Mesenchymal stem cell (in vitro differentiated cells and primary cell): Measurements from ENCODE around the gene GALNT7.

Experiments
- DNase-seq: peaks from one replicate; pipeline ENCODE4 v3.0.0-alpha.2; 2013
- H2AFZ ChIP-seq: one replicate; pipeline ENCODE4 v1.6.1; 2013; ENCODE audit warnings: low read depth, mild to moderate bottlenecking, control low read depth, inconsistent platforms, low read length, moderate library complexity
- H2AK5ac ChIP-seq: 2 replicates; pipeline ENCODE4 v1.6.1; 2013; ENCODE audit warnings: low read length, moderate library complexity, mild to moderate bottlenecking, inconsistent platforms; ENCODE audit not compliant: severe bottlenecking
- H2BK120ac ChIP-seq: one replicate; pipeline ENCODE4 v1.6.1; 2013; ENCODE audit warnings: low read depth, mild to moderate bottlenecking, inconsistent platforms, low read length, moderate library complexity
- H2BK12ac ChIP-seq, 2 experiments: one replicate each; pipeline ENCODE4 v1.6.1; 2013; ENCODE audit warnings: inconsistent platforms in 2 of 2, low read length in 2 of 2, mild to moderate bottlenecking in 2 of 2, moderate library complexity in 2 of 2, control low read depth in 1 of 2
- H2BK15ac ChIP-seq: one replicate; pipeline ENCODE4 v1.6.1; 2013; ENCODE audit warnings: mild to moderate bottlenecking, low read depth, inconsistent platforms; ENCODE audit not compliant: poor library complexity, severe bottlenecking
- H2BK5ac ChIP-seq: 2 replicates; pipeline ENCODE4 v1.6.1; 2013; ENCODE audit warnings: low read depth, mild to moderate bottlenecking, low read length, control low read depth, inconsistent platforms; ENCODE audit not compliant: poor library complexity, severe bottlenecking
- H3K14ac ChIP-seq, 2 experiments: one replicate each; pipeline ENCODE4 v1.6.1; 2013; ENCODE audit warnings: inconsistent platforms in 2 of 2, low read length in 2 of 2, control low read depth in 1 of 2, mild to moderate bottlenecking in 1 of 2, moderate library complexity in 1 of 2
- H3K18ac ChIP-seq, 2 experiments: one replicate each; pipeline ENCODE4 v1.6.1; 2013; ENCODE audit warnings: inconsistent platforms in 2 of 2, low read length in 2 of 2, control low read depth in 1 of 2, low read depth in 1 of 2, mild to moderate bottlenecking in 1 of 2
- H3K23ac ChIP-seq, 2 experiments: one replicate each; pipeline ENCODE4 v1.6.1; 2013; ENCODE audit warnings: inconsistent platforms in 2 of 2, low read length in 2 of 2, mild to moderate bottlenecking in 2 of 2, moderate library complexity in 2 of 2, control low read depth in 1 of 2
- H3K27ac ChIP-seq: 2 replicates; pipeline ENCODE4 v1.5.1; 2013; ENCODE audit warnings: mild to moderate bottlenecking, moderate library complexity, low read length, control low read depth, inconsistent platforms; ENCODE audit not compliant: poor library complexity, severe bottlenecking
- H3K27me3 ChIP-seq, 2 experiments: 2 replicates each; pipeline versions ENCODE4 v1.6.1 to v1.7.0; 2013; ENCODE audit warnings: low read length in 2 of 2, mild to moderate bottlenecking in 2 of 2, moderate library complexity in 2 of 2, control low read depth in 1 of 2, inconsistent platforms in 1 of 2; ENCODE audit not compliant: control insufficient read depth in 1 of 2, insufficient read depth in 1 of 2
- H3K36me3 ChIP-seq, 2 experiments: 2 replicates each; pipeline versions ENCODE4 v1.6.1 to v1.7.0; 2013; ENCODE audit warnings: low read length in 2 of 2, control low read depth in 1 of 2, inconsistent platforms in 1 of 2, low read depth in 1 of 2, mild to moderate bottlenecking in 1 of 2; ENCODE audit not compliant: insufficient read depth in 2 of 2, control insufficient read depth in 1 of 2
- H3K4ac ChIP-seq, 2 experiments: one replicate each; pipeline ENCODE4 v1.6.1; 2013; ENCODE audit warnings: inconsistent platforms in 2 of 2, low read length in 2 of 2, mild to moderate bottlenecking in 2 of 2, moderate library complexity in 2 of 2, control low read depth in 1 of 2, low read depth in 1 of 2
- H3K4me1 ChIP-seq: 2 replicates; pipeline ENCODE4 v1.6.1; 2013; ENCODE audit warnings: low read depth, low read length, control low read depth; ENCODE audit not compliant: control insufficient read depth, insufficient read depth
- H3K4me2 ChIP-seq: 2 replicates; pipeline ENCODE4 v1.6.1; 2013; ENCODE audit warnings: low read length, mild to moderate bottlenecking, inconsistent platforms; ENCODE audit not compliant: poor library complexity, severe bottlenecking
- H3K4me3 ChIP-seq, 2 experiments: 2 replicates each; pipeline versions ENCODE4 v1.5.1 to v1.7.0; 2013; ENCODE audit warnings: low read length in 2 of 2, mild to moderate bottlenecking in 2 of 2, control low read depth in 1 of 2, low read depth in 1 of 2; ENCODE audit not compliant: insufficient read depth in 1 of 2
- H3K79me1 ChIP-seq: replicated peaks from 2 replicates; pipeline ENCODE4 v1.6.1; 2013; ENCODE audit warnings: mild to moderate bottlenecking, control low read depth, low read length, inconsistent platforms; ENCODE audit not compliant: poor library complexity, severe bottlenecking
- H3K9ac ChIP-seq: 2 replicates; pipeline ENCODE4 v1.7.0; 2013; ENCODE audit warnings: mild to moderate bottlenecking, low read length, moderate library complexity
- H3K9me3 ChIP-seq: 2 replicates; pipeline ENCODE4 v1.7.0; 2013; ENCODE audit warnings: mild to moderate bottlenecking, low read length; ENCODE audit not compliant: control insufficient read depth
- H4K8ac ChIP-seq: one replicate; pipeline ENCODE4 v1.6.1; 2013; ENCODE audit warnings: inconsistent platforms, mild to moderate bottlenecking, low read length, moderate library complexity
- H4K91ac ChIP-seq: one replicate; pipeline ENCODE4 v1.6.1; 2013; ENCODE audit warnings: mild to moderate bottlenecking, low read length, inconsistent platforms
- WGBS: methylation state at CpG from one replicate; pipeline ENCODE4 v1.1.7; 2013; ENCODE audit warnings: mixed read lengths; 5-methylcytosine and 5-hydroxymethylcytosine counted together

Gene GALNT7

DNA sequence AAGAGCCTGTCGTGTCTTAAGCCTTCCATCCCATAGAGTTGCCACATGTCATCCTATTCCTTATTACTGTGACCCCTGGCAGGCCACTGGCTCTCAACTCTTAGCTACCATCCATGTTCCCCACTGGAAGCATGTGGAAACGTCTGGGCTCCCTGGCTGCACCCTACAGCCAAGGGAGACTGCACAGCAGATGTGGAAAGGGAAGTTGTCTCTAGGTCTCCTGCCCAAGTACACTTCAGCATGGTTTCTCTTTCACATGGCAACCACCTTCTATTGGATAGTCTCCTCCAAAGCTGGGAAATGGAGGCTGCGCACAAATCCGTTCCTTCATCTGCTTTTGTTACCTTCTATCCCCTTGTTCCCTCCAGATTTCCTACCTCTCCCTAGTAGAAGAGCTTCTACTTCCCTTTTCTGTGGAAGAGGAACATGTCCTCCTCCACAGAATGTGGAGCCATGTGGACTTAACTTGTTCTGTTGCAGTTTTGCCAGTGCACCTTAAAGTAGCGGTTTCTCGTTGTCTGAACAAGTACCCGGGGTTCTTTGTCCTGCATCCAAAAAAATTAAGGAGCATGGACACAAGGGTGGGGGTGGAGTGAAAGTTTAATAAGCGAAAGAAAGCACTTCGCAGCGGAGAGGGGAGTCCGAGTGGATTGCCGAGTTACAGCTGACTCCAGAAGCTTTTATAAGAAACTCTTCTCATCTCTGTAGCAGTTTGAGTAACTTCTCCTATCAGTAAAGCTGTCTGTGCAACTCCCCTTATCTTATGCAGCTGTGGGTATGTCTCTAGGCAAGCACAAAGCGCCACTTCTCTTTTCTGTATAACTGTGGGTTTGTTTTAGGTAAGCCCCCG lies 113.0 kb downstream of the GALNT7 start:
- 96% methylated on average over 14 of the region's 14 CpGs for WGBS
- no peak overlapping the region for H3K14ac ChIP-seq

DNA sequence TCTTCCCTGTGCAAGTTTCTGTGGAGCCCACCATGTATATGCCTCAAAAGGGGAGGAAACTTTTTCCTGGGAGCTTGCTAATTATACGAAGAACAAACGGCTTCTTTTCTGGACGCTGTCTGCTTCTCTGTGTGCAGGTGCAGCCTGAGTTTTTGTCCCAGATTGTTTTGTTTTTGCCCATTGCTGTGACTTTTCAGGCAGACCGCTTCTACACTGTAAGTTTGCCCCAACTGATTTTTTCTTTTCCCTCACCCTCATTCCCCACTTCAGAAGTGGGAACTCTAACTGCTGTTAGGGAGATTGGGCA lies 113.6 kb downstream of the GALNT7 start:
- H2BK120ac ChIP-seq: no peak overlapping the region
- peaks cover 49% of the 10 kb centered on the region for H3K9me3 ChIP-seq
- 95% methylated on average over 3 of the region's 4 CpGs for WGBS

More for the DNA sequence above, 113.0 kb downstream of the GALNT7 start:
- DNase-seq: no peak
- H2BK12ac ChIP-seq: no peak overlapping the region
- no peak overlapping the region for H2BK15ac ChIP-seq
- no peak overlapping the region for H3K4me3 ChIP-seq
- H3K4me2 ChIP-seq: no peak overlapping the region
- H3K36me3 ChIP-seq: peaks cover 0 to 13% of the 10 kb centered on the region in 2 experiments
- no peaks in the 10 kb centered on the region for H3K4me1 ChIP-seq
- H3K9me3 ChIP-seq: peaks cover 47% of the 10 kb centered on the region
- H3K9ac ChIP-seq: no peak overlapping the region
- no peak overlapping the region for H3K27ac ChIP-seq
- H3K18ac ChIP-seq: no peak overlapping the region
- H3K79me1 ChIP-seq: peaks cover 32% of the 10 kb centered on the region
- no peak overlapping the region for H2BK120ac ChIP-seq
- H2AK5ac ChIP-seq: no peak overlapping the region
- H2AFZ ChIP-seq: no peak overlapping the region
- no peak overlapping the region for H2BK5ac ChIP-seq
- no peak overlapping the region for H4K8ac ChIP-seq
- no peak overlapping the region for H3K23ac ChIP-seq
- no peak overlapping the region for H4K91ac ChIP-seq
- H3K4ac ChIP-seq: peak overlapping the region in 1 of 2 experiments; percentile 5
- no peaks in the 10 kb centered on the region for H3K27me3 ChIP-seq

DNA sequence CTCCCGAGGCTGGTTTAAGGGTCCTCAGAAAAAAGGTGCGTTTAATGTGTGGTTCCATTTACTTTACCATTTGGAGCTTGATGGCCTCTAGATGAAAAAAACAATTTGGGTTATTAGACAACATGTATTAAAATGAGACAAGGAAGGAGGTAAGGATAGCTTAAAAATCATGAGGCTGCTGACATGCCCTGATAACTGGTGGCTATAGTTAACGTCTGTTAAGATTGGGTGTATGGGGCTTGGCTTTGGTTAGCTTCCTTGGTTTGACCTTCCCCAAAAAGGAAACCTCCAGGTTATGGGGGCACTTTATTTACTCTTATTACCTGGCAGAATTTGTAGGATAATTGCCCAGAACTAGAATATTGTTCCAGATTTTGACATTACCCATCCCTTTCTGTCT lies 114.0 kb downstream of the GALNT7 start:
- H2BK120ac ChIP-seq: no peak overlapping the region
- no peaks in the 10 kb centered on the region for H3K27me3 ChIP-seq
- no peaks in the 10 kb centered on the region for H3K4me1 ChIP-seq
- H4K8ac ChIP-seq: no peak overlapping the region
- no peak overlapping the region for H3K4me2 ChIP-seq
- H3K14ac ChIP-seq: no peak overlapping the region
- H3K9me3 ChIP-seq: peaks cover 53% of the 10 kb centered on the region
- no peak overlapping the region for H3K18ac ChIP-seq
- no peak overlapping the region for H3K4ac ChIP-seq
- WGBS: 98% methylated on average over 3 of the region's 3 CpGs
- no peak overlapping the region for H2AK5ac ChIP-seq
- H3K27ac ChIP-seq: no peak overlapping the region
- H3K79me1 ChIP-seq: peaks cover 38% of the 10 kb centered on the region
- no peak overlapping the region for H2BK15ac ChIP-seq
- no peak overlapping the region for H3K9ac ChIP-seq
- H2BK12ac ChIP-seq: no peak overlapping the region
- H2AFZ ChIP-seq: no peak overlapping the region
- H3K23ac ChIP-seq: no peak overlapping the region
- H2BK5ac ChIP-seq: no peak overlapping the region
- H3K36me3 ChIP-seq: peaks cover 0 to 18% of the 10 kb centered on the region in 2 experiments
- H3K4me3 ChIP-seq: no peak overlapping the region
- no peak overlapping the region for H4K91ac ChIP-seq
- DNase-seq: no peak

More for the DNA sequence above, 113.6 kb downstream of the GALNT7 start:
- no peak overlapping the region for H3K18ac ChIP-seq
- H3K14ac ChIP-seq: no peak overlapping the region
- H3K4me3 ChIP-seq: no peak overlapping the region
- H3K79me1 ChIP-seq: peaks cover 36% of the 10 kb centered on the region
- peak overlapping the region in 1 of 2 experiments; percentile 5 for H3K4ac ChIP-seq
- no peak for DNase-seq
- peaks cover 0 to 14% of the 10 kb centered on the region in 2 experiments for H3K36me3 ChIP-seq
- no peak overlapping the region for H2BK15ac ChIP-seq
- H3K27ac ChIP-seq: no peak overlapping the region
- no peak overlapping the region for H3K4me2 ChIP-seq
- no peak overlapping the region for H4K91ac ChIP-seq
- H3K9ac ChIP-seq: no peak overlapping the region
- no peak overlapping the region for H4K8ac ChIP-seq
- H3K4me1 ChIP-seq: no peaks in the 10 kb centered on the region
- no peak overlapping the region for H3K23ac ChIP-seq
- no peak overlapping the region for H2BK5ac ChIP-seq
- no peak overlapping the region for H2BK12ac ChIP-seq
- H2AK5ac ChIP-seq: no peak overlapping the region
- no peak overlapping the region for H2AFZ ChIP-seq
- no peaks in the 10 kb centered on the region for H3K27me3 ChIP-seq

DNA sequence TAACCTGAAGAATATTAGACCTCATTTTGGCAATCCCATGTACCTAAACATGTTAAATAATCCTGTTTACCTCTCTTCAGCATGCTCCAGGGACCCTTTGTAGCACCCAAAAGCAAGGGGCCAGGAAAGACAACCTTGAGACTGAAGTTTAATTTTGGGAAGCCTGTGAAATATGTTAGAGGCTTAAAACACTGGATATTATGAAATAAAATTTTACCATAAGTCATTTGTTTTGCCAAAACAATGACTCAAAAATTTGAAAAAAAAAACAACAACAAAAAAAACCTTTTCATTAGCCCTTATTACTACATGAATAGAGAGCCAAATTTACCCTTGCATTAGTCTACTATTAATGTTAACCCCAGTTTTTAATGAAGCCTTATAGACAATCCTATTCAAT lies 115.9 kb downstream of the GALNT7 start:
- H3K27me3 ChIP-seq: no peaks in the 10 kb centered on the region
- no peak overlapping the region for H3K9ac ChIP-seq
- no peak overlapping the region for H2BK120ac ChIP-seq
- peaks cover 45% of the 10 kb centered on the region for H3K79me1 ChIP-seq
- peaks cover 54% of the 10 kb centered on the region for H3K9me3 ChIP-seq
- no peak overlapping the region for H2AK5ac ChIP-seq
- no peak overlapping the region for H3K4me2 ChIP-seq
- DNase-seq: no peak
- no peaks in the 10 kb centered on the region for H3K4me1 ChIP-seq
- H3K23ac ChIP-seq: no peak overlapping the region
- no peak overlapping the region for H3K18ac ChIP-seq
- no peak overlapping the region for H4K8ac ChIP-seq
- H2BK5ac ChIP-seq: no peak overlapping the region
- H3K36me3 ChIP-seq: peaks cover 0 to 21% of the 10 kb centered on the region in 2 experiments
- no peak overlapping the region for H2BK12ac ChIP-seq
- no peak overlapping the region for H3K4me3 ChIP-seq
- no peak overlapping the region for H2AFZ ChIP-seq
- H3K14ac ChIP-seq: no peak overlapping the region
- no peak overlapping the region for H3K4ac ChIP-seq
- no peak overlapping the region for H4K91ac ChIP-seq
- H2BK15ac ChIP-seq: no peak overlapping the region
- no peak overlapping the region for H3K27ac ChIP-seq
